Ovary (tissue), 9 donors: ENCODE data around the gene EIF2S2. TPM values are rescaled to one million over a fixed set of nuclear protein-coding genes. Genes with fewer than 3 reads are reported as not detected.

Experiments
- DNase-seq, 5 donors: peaks; one replicate each; pipeline ENCODE4 v3.0.0-alpha.2; 2019 to 2020
- H3K27ac ChIP-seq, 2 donors: fragments of 200-600 bp; one replicate each; pipeline versions ENCODE4 v1.5.1 to v1.8.0; 2019 to 2022
- H3K27me3 ChIP-seq: fragments of 200-600 bp; one replicate; pipeline ENCODE4 v1.8.0; 2022
- H3K36me3 ChIP-seq: fragments of 200-600 bp; sonication (generic); one replicate; pipeline ENCODE4 v1.5.1; 2019
- H3K4me1 ChIP-seq: one replicate; pipeline ENCODE4 v1.8.1; 2013; ENCODE audit warnings: mild to moderate bottlenecking, moderate library complexity; ENCODE audit not compliant: insufficient read depth
- H3K4me3 ChIP-seq: fragments of 200-600 bp; sonication (generic); one replicate; pipeline ENCODE4 v1.5.1; 2017
- H3K9me3 ChIP-seq, 2 donors: fragments of 200-600 bp in 1 of 2; sonication (generic) in 1 of 2; one replicate each; pipeline versions ENCODE4 v1.5.1 to v1.8.1; 2013 to 2019; ENCODE audit warnings: mild to moderate bottlenecking in 1 of 2, moderate library complexity in 1 of 2
- CTCF ChIP-seq, 3 donors: fragments of 450-650 bp in 2 of 3; fragments of 200-600 bp in 1 of 3; IDR thresholded peaks; one replicate each; pipeline versions ENCODE4 v1.5.1 to v1.8.0; 2016 to 2022; ENCODE audit warnings: antibody characterized with exemption in 3 of 3, mild to moderate bottlenecking in 1 of 3
- EP300 ChIP-seq: sonication (generic); formaldehyde crosslinking; IDR thresholded peaks from one replicate; pipeline ENCODE4 v1.6.1; 2017; ENCODE audit warnings: antibody characterized with exemption
- POLR2A ChIP-seq: fragments of 450-650 bp; IDR thresholded peaks from one replicate; pipeline ENCODE4 v1.6.1; 2017; ENCODE audit warnings: antibody characterized with exemption, mild to moderate bottlenecking, moderate library complexity
- WGBS, 3 donors: extraction: QIAGEN DNeasy Blood & Tissue Kit in 1 of 3; methylation state at CpG; one replicate each; pipeline versions ENCODE4 v1.1.5 to v1.1.7; 2013 to 2017; 5-methylcytosine and 5-hydroxymethylcytosine counted together
- intact Hi-C, 4 donors: fragments of 100-400 bp; cut with DNase I; formaldehyde crosslinking; loops; one replicate each; pipeline versions ENCODE4 v1.11.0 to v1.15.1; 2022 to 2023
- polyA plus RNA-seq, 2 donors: library from polyadenylated mRNA; stranded (reverse); fragments of 200-250 nt in 1 of 2; fragments of 350-450 nt in 1 of 2; fragmentation: Illumina TruSeq in 1 of 2; extraction: RNeasy Lipid Tissue Mini Kit (QIAGEN cat#74804) in 1 of 2; gene quantifications; one replicate each; pipeline ENCODE4 v1.2.3, GENCODE V29; 2013 to 2014
- total RNA-seq, 7 donors: library from RNA; depleted of rRNA in 2 of 7; stranded (reverse); fragments of >200 nt in 2 of 7; fragmentation: NEBNext Ultra II Directional in 3 of 7; extraction: Animal tissue kit (Norgen Biotek cat#: 25700) in 3 of 7; gene quantifications; one replicate each; pipeline versions ENCODE4 v1.1.0 to v1.2.4, GENCODE V29; 2016 to 2023
- donor health status: DM: no; HTN: no; CAD: no; lungs with moderate emphysema.
- donor health status: DM: no; HTN: no; CAD: no.
- donor health status: Bipolar disorder and iron deficiency.
- donor health status: DM: yes; HTN: yes; CAD: no.
- donor health status: DM: no; HTN: no; CAD: no.
- donor health status: DM: yes; HTN: yes; CAD: no.

The EIF2S2 gene
- total and polyA plus RNA-seq, 9 donors = 29.1 to 85.8 (median 36.1) TPM

GRCh38 chr20:34112600-34113101 is 608 bp upstream of the EIF2S2 start:
- Histone ChIP-seq H3K36me3 (no peaks in the 10 kb centered on the region), H3K4me3 (peak overlapping the region; percentile 79), H3K4me1 (peaks cover 11% of the 10 kb centered on the region), H3K27me3 (no peaks in the 10 kb centered on the region), H3K9me3 (no peaks in the 10 kb centered on the region), H3K27ac (peak overlapping the region; percentile 9 to 71)
- DNase-seq = peak; percentile 13 to 51 (median 35)
- WGBS, 3 donors = 0 to 1% (median 1%) methylated on average over 18 of the region's 18 CpGs
- no peak for TF ChIP-seq POLR2A
- TF ChIP-seq EP300 = no peak
- no peak for TF ChIP-seq CTCF (IDR thresholded peaks at IDR 0.05)
- intact Hi-C loops = no loop called here

- H3K27ac ChIP-seq = peak overlapping the region; percentile 84 to 91
- no peaks in the 10 kb centered on the region for H3K36me3 ChIP-seq
- peak overlapping the region; percentile 79 for H3K4me3 ChIP-seq
- H3K4me1 ChIP-seq = peaks cover 11% of the 10 kb centered on the region
- TF ChIP-seq POLR2A (no peak), EP300 (no peak), CTCF (IDR thresholded peaks at IDR 0.05) (no peak)
- 4% methylated on average over 22 of the region's 22 CpGs for WGBS, 3 donors
- intact Hi-C loops = no loop called here
- H3K27me3 ChIP-seq = no peaks in the 10 kb centered on the region
- DNase-seq = peak in 1 of 5 donors; percentile 30
- no peaks in the 10 kb centered on the region for H3K9me3 ChIP-seq
Observed at GRCh38 chr20:34110745-34111641, 1.1 kb downstream of the EIF2S2 start.

- peaks cover 12% of the 10 kb centered on the region for H3K4me1 ChIP-seq
- intact Hi-C loops = no loop called here
Observed at GRCh38 chr20:34110025-34110744, 1.9 kb downstream of the EIF2S2 start.

More at GRCh38 chr20:34110025-34110744, 1.9 kb downstream of the EIF2S2 start:
- no peak for TF ChIP-seq CTCF (IDR thresholded peaks at IDR 0.05)
- TF ChIP-seq EP300 = no peak
- TF ChIP-seq POLR2A = no peak
- H3K36me3 ChIP-seq = no peaks in the 10 kb centered on the region
- 67 to 77% (median 69%) methylated on average over 10 of the region's 10 CpGs for WGBS, 3 donors
- no peaks in the 10 kb centered on the region for H3K9me3 ChIP-seq
- DNase-seq = no peak
- no peak overlapping the region for H3K4me3 ChIP-seq
- H3K27me3 ChIP-seq = no peaks in the 10 kb centered on the region
- no peak overlapping the region for H3K27ac ChIP-seq
